IgD-negative memory B cell (primary cell): ENCODE data around the gene ATF7. TPM values are rescaled to one million over a fixed set of nuclear protein-coding genes. Genes with fewer than 3 reads are reported as not detected.

Experiments used
- H3K27ac Mint-ChIP-seq, 3 donors: one replicate each; pipeline ENCODE4 v1.8.0; 2020 to 2022; ENCODE audit warnings: mild to moderate bottlenecking in 3 of 3, mixed read lengths in 3 of 3, moderate library complexity in 1 of 3
- H3K27me3 Mint-ChIP-seq: one replicate; pipeline ENCODE4 v1.8.0; 2021; ENCODE audit warnings: mixed read lengths
- H3K36me3 Mint-ChIP-seq: one replicate; pipeline ENCODE4 v1.8.0; 2020; ENCODE audit warnings: mild to moderate bottlenecking, mixed read lengths
- H3K4me1 Mint-ChIP-seq, 3 donors: one replicate each; pipeline ENCODE4 v1.8.0; 2020 to 2022; ENCODE audit warnings: mixed read lengths in 3 of 3, mild to moderate bottlenecking in 1 of 3
- H3K4me3 Mint-ChIP-seq, 4 donors: one replicate each; pipeline ENCODE4 v1.8.0; 2020 to 2022; ENCODE audit warnings: mild to moderate bottlenecking in 4 of 4, mixed read lengths in 4 of 4, moderate library complexity in 3 of 4
- H3K9me3 Mint-ChIP-seq, 3 donors: one replicate each; pipeline ENCODE4 v1.8.0; 2020 to 2021; ENCODE audit warnings: mixed read lengths in 3 of 3, mild to moderate bottlenecking in 1 of 3
- polyA plus RNA-seq: library from polyadenylated mRNA; unstranded; fragments of 300-500 nt; fragmentation: Illumina TruSeq; gene quantifications from one replicate; pipeline ENCODE4 v1.2.3, GENCODE V29; 2021

ATF7 gene
- polyA plus RNA-seq, 1 donor from 2014 or later = 14.4 TPM

GRCh38 chr12:53504004-53504920 lies 121.9 kb downstream of the ATF7 start:
- Mint-ChIP-seq H3K27ac (peak overlapping the region in 1 of 3 donors; percentile 85), H3K4me3 (peak overlapping the region in 2 of 4 donors; percentile 44 to 73), H3K27me3 (no peaks in the 10 kb centered on the region), H3K36me3 (no peaks in the 10 kb centered on the region), H3K9me3 (no peaks in the 10 kb centered on the region), H3K4me1 (peaks cover 5 to 20% (median 13%) of the 10 kb centered on the region in 3 donors)

DNA sequence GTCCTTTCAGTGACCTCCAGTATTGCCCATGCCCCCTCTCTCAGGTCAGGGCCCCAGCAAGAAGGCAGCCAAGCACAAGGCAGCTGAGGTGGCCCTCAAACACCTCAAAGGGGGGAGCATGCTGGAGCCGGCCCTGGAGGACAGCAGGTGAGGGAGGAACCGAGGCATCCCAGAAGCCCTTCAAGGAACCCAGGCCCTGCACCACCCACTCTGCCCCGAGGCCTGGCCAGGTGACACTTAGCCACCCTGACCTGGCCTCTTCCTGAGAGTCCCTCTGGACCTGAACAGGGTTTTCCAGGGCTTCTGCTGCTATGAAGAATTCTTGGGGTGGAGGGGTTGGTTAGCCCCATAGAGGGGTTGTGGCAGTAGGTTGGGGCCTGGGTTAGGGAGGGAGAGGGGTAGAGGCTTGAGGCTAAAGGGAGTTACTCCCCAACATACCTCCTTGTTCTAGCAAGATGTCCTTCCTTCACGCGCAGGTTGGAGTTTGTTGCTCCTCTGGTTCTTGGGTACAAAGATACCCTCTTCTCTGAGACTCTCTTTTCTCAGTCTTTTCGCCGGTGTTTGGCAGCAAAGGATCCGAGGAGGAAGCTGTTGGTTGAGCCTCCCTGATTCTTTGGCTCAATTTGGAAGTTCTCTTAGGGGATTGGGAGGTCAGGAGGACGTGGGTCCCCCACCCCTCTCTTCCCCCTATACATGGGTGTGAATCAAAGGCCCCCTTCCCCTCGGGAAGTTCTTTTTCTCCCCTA lies 123.0 kb downstream of the ATF7 start:
- H3K27me3 Mint-ChIP-seq = no peaks in the 10 kb centered on the region
- H3K36me3 Mint-ChIP-seq = no peaks in the 10 kb centered on the region
- H3K4me1 Mint-ChIP-seq = peaks cover 0 to 21% (median 18%) of the 10 kb centered on the region in 3 donors
- H3K27ac Mint-ChIP-seq = peak overlapping the region in 1 of 3 donors; percentile 38
- H3K4me3 Mint-ChIP-seq = peak overlapping the region in 3 of 4 donors; percentile 57 to 73 (median 72)
- no peaks in the 10 kb centered on the region for H3K9me3 Mint-ChIP-seq

- H3K36me3 Mint-ChIP-seq = no peaks in the 10 kb centered on the region
- peak overlapping the region; percentile 38 to 92 (median 80) for H3K4me3 Mint-ChIP-seq
- H3K27ac Mint-ChIP-seq = peak overlapping the region in 1 of 3 donors; percentile 98
- H3K4me1 Mint-ChIP-seq = peaks cover 5 to 18% (median 18%) of the 10 kb centered on the region in 3 donors
- H3K27me3 Mint-ChIP-seq = no peaks in the 10 kb centered on the region
- H3K9me3 Mint-ChIP-seq = no peaks in the 10 kb centered on the region
Measured at GRCh38 chr12:53502331-53502730, 123.9 kb downstream of the ATF7 start.

DNA sequence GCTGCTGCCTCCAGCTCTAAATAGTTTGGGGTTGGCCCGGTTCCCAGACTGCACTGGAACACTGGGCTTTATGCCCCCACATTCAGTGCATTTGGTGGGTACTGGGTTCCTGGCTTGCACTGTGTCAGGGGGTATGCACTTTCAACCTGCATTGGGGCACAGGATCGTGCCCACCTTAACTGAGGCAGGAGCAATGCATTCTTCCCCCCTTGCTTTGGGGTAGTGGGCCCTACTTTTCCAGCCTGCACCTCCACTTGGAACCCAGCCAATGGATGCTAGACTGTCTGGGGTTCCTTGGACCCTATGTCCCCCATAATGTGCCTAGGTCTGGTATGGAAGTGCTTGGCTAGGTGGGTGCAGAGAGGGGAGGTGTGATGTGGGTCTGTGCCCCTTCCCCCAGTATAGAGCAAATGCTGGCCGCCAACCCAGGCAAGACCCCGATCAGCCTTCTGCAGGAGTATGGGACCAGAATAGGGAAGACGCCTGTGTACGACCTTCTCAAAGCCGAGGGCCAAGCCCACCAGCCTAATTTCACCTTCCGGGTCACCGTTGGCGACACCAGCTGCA lies 124.5 kb downstream of the ATF7 start:
- Mint-ChIP-seq H3K4me1 (peaks cover 5 to 18% (median 18%) of the 10 kb centered on the region in 3 donors), H3K27me3 (no peaks in the 10 kb centered on the region), H3K36me3 (no peaks in the 10 kb centered on the region), H3K9me3 (no peaks in the 10 kb centered on the region), H3K4me3 (peak overlapping the region; percentile 91 to 99 (median 94)), H3K27ac (peak overlapping the region; percentile 95 to 99 (median 98))

GRCh38 chr12:53500776-53501614 lies 125.2 kb downstream of the ATF7 start, which contains the start of gene TARBP2:
Gene TARBP2, plus strand, starts transcription at chr12:53501283. Its CDS starts 126 bp downstream, at chr12:53501409.
- Mint-ChIP-seq H3K36me3 (no peaks in the 10 kb centered on the region), H3K4me3 (peak within 1 kb of the TSS; percentile 91 to 99 (median 94)), H3K27me3 (no peaks in the 10 kb centered on the region), H3K9me3 (no peaks in the 10 kb centered on the region), H3K4me1 (peaks cover 5 to 18% (median 18%) of the 10 kb centered on the region in 3 donors), H3K27ac (peak within 1 kb of the TSS; percentile 95 to 99 (median 98))

- peak overlapping the region; percentile 95 to 99 (median 98) for H3K27ac Mint-ChIP-seq
- H3K9me3 Mint-ChIP-seq = no peaks in the 10 kb centered on the region
- H3K4me1 Mint-ChIP-seq = peaks cover 5 to 18% (median 18%) of the 10 kb centered on the region in 3 donors
- peak overlapping the region; percentile 91 to 99 (median 94) for H3K4me3 Mint-ChIP-seq
- H3K36me3 Mint-ChIP-seq = no peaks in the 10 kb centered on the region
- no peaks in the 10 kb centered on the region for H3K27me3 Mint-ChIP-seq
Measured at GRCh38 chr12:53500142-53500775, 125.9 kb downstream of the ATF7 start.

DNA sequence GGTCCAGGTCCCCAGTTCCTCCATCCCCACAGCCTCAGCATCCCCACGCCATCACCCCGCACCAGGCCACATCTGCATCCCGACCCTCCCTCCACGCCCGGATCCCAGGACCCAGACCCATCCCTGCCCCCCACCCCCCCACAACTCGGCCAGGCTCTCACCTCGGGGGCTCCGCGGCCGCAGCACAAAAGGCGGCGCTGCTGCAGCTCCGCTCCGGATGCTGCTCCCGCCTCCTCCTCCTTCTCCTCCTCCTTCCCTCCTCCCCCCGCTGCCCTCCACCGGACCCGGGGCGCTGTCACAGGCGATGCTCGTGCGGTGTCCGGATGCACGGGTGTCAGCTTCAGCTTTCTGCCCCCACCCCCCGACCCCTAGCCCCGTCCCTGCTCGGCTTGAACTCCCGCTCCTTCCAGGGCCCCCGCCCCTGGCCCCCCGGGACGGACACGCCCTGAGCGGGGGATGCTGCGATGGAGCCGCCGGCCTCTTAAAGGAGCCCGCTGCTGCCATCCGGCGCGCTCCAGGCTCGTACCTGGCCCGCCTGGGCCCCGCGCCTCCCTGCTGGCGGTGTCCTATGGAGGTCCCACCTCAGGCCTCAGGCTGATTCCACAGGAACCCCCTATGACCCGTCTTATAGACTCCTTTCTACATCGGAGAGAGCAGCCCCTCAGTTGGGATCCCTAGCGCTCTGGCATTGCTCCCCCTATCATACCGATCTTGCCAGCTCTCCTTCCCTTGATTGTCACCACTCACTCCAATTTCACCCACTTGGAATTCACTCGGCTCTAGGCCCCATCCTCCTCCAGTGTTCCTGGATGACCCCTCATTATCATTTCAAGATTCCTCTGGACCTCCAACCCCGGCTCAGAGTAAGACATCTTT lies 126.7 kb downstream of the ATF7 start, which contains the start of gene MAP3K12:
Gene MAP3K12 (minus strand): TSS at position 193 of the 876 bp plus-strand sequence. CDS start 12,067 bp downstream, outside the sequence.
- Mint-ChIP-seq H3K4me1 (peaks cover 5 to 18% (median 18%) of the 10 kb centered on the region in 3 donors), H3K27me3 (no peaks in the 10 kb centered on the region), H3K27ac (peak within 1 kb of the TSS; percentile 95 to 99 (median 98))

GRCh38 chr12:53498235-53498630 lies 127.9 kb downstream of the ATF7 start:
- H3K9me3 Mint-ChIP-seq = no peaks in the 10 kb centered on the region

More for the DNA sequence above, 126.7 kb downstream of the ATF7 start, which contains the start of gene MAP3K12:
- H3K9me3 Mint-ChIP-seq = no peaks in the 10 kb centered on the region
- peak within 1 kb of the TSS; percentile 91 to 99 (median 94) for H3K4me3 Mint-ChIP-seq
- H3K36me3 Mint-ChIP-seq = no peaks in the 10 kb centered on the region

GRCh38 chr12:53497461-53497860 lies 128.7 kb downstream of the ATF7 start:
- H3K4me3 Mint-ChIP-seq = peak overlapping the region in 2 of 4 donors; percentile 89 to 93
- no peaks in the 10 kb centered on the region for H3K9me3 Mint-ChIP-seq
- H3K27ac Mint-ChIP-seq = peak overlapping the region in 1 of 3 donors; percentile 83
- peaks cover 18 to 31% (median 30%) of the 10 kb centered on the region in 3 donors for H3K4me1 Mint-ChIP-seq
- H3K27me3 Mint-ChIP-seq = no peaks in the 10 kb centered on the region
- H3K36me3 Mint-ChIP-seq = peaks cover 2% of the 10 kb centered on the region

More at GRCh38 chr12:53498235-53498630, 127.9 kb downstream of the ATF7 start:
- peaks cover 16 to 27% (median 27%) of the 10 kb centered on the region in 3 donors for H3K4me1 Mint-ChIP-seq
- peaks cover 1% of the 10 kb centered on the region for H3K36me3 Mint-ChIP-seq
- peak overlapping the region; percentile 25 to 99 (median 91) for H3K4me3 Mint-ChIP-seq
- peak overlapping the region in 1 of 3 donors; percentile 83 for H3K27ac Mint-ChIP-seq
- H3K27me3 Mint-ChIP-seq = no peaks in the 10 kb centered on the region

GRCh38 chr12:53496752-53497032 lies 129.5 kb downstream of the ATF7 start:
- Mint-ChIP-seq H3K4me3 (peak overlapping the region in 1 of 4 donors; percentile 89), H3K27me3 (no peaks in the 10 kb centered on the region), H3K9me3 (no peaks in the 10 kb centered on the region), H3K27ac (peak overlapping the region in 1 of 3 donors; percentile 14), H3K4me1 (peaks cover 23 to 32% (median 29%) of the 10 kb centered on the region in 3 donors), H3K36me3 (peaks cover 2% of the 10 kb centered on the region)

DNA sequence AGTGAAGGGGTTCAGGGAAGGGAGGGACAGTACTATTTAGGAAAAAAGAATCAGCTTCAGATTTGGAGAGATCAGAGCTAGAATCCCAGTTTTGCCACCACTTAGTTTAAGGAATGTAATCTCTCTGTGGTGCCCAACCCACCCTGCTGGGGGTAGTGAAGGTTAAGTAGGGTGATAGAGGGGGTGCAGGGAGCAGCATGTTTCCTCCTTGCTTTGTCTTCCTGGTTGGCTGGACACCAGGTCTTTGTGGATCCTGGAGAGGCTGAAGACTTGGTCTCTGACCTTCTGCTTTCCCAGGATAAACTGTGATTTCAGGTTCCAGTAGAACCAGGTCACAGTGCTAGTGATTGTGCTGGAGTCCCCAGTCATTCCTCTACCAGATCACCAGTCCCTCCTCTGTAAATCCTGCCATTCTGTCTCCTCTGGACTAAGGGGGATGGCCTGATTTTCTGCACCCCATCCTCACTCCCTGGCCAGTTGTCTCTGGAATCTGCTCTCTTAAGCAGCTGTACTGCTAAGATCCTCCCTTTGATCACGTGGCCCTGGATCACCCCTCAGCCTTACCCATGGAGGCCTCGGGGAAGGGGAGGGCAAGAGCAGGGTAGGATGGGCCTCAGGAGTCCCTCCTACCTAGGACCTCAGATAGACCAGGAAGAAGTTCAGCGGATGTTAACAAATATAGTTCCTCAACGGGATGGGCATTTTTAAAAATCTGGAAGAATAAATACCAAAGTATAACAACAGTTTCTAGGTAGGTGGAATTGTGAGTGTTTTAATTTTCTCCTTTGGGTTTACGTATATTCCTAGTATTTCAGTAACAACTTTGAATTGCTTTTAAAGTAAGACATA lies 130.1 kb downstream of the ATF7 start:
- H3K9me3 Mint-ChIP-seq = no peaks in the 10 kb centered on the region
- H3K36me3 Mint-ChIP-seq = peaks cover 2% of the 10 kb centered on the region
- H3K4me1 Mint-ChIP-seq = peaks cover 23 to 32% (median 29%) of the 10 kb centered on the region in 3 donors
- H3K27me3 Mint-ChIP-seq = no peaks in the 10 kb centered on the region
- peak overlapping the region in 2 of 3 donors; percentile 14 to 80 for H3K27ac Mint-ChIP-seq
- peak overlapping the region in 2 of 4 donors; percentile 49 to 89 for H3K4me3 Mint-ChIP-seq
